Measurements from ENCODE around the gene CMSS1.

Gene CMSS1

GRCh38 chr3:100149713-100150415 lies 332.2 kb downstream of the CMSS1 start:
- DNase-seq (ENCODE audit: low read depth), result no peak

- DNase-seq (ENCODE audit: low read depth), result no peak
Observed at GRCh38 chr3:100150473-100150872, 332.8 kb downstream of the CMSS1 start.

- no peak for DNase-seq (ENCODE audit: low read depth)
Observed at GRCh38 chr3:100151024-100151707, 333.5 kb downstream of the CMSS1 start.

GRCh38 chr3:100154171-100154570 lies 336.5 kb downstream of the CMSS1 start:
- no peak for DNase-seq (ENCODE audit: low read depth)

GRCh38 chr3:100155128-100155527 lies 337.5 kb downstream of the CMSS1 start:
- no peak for DNase-seq (ENCODE audit: low read depth)

- no peak for DNase-seq (ENCODE audit: low read depth)
Observed at GRCh38 chr3:100155590-100155989, 337.9 kb downstream of the CMSS1 start.

GRCh38 chr3:100157685-100158084 lies 340.0 kb downstream of the CMSS1 start:
- no peak for DNase-seq (ENCODE audit: low read depth)

- DNase-seq (ENCODE audit: low read depth), result no peak
Observed at GRCh38 chr3:100158918-100159330, 341.3 kb downstream of the CMSS1 start.

- DNase-seq (ENCODE audit: low read depth), result no peak
Observed at GRCh38 chr3:100159331-100160153, 341.9 kb downstream of the CMSS1 start.

GRCh38 chr3:100160521-100160920 lies 342.9 kb downstream of the CMSS1 start:
- DNase-seq (ENCODE audit: low read depth), result no peak

- no peak for DNase-seq (ENCODE audit: low read depth)
Observed at GRCh38 chr3:100163787-100164186, 346.1 kb downstream of the CMSS1 start.

GRCh38 chr3:100164743-100165142 lies 347.1 kb downstream of the CMSS1 start:
- DNase-seq (ENCODE audit: low read depth), result no peak

GRCh38 chr3:100165926-100166550 lies 348.4 kb downstream of the CMSS1 start:
- no peak for DNase-seq (ENCODE audit: low read depth)

- no peak for DNase-seq (ENCODE audit: low read depth)
Observed at GRCh38 chr3:100169201-100169920, 351.7 kb downstream of the CMSS1 start.

- DNase-seq (ENCODE audit: low read depth), result no peak
Observed at GRCh38 chr3:100170486-100170885, 352.8 kb downstream of the CMSS1 start.

- DNase-seq (ENCODE audit: low read depth), result no peak
Observed at GRCh38 chr3:100171211-100171914, 353.7 kb downstream of the CMSS1 start.

- no peak for DNase-seq (ENCODE audit: low read depth)
Observed at GRCh38 chr3:100173961-100174360, 356.3 kb downstream of the CMSS1 start.

GRCh38 chr3:100175637-100176280 lies 358.1 kb downstream of the CMSS1 start:
- no peak for DNase-seq (ENCODE audit: low read depth)

GRCh38 chr3:100179692-100180349 lies 362.2 kb downstream of the CMSS1 start:
- no peak for DNase-seq (ENCODE audit: low read depth)

- DNase-seq (ENCODE audit: low read depth), result no peak
Observed at GRCh38 chr3:100183608-100184125, 366.0 kb downstream of the CMSS1 start.
